OCI-LY3 (cell line): Measurements from ENCODE around the gene KAZN.

Source experiments
- CTCF ChIP-seq: fragments of 200-600, 300-600 bp; sonication (generic); IDR thresholded peaks from 2 replicates; pipeline ENCODE4 v1.5.1; 2014; ENCODE audit warnings: antibody characterized with exemption, low read length, low read depth
- EZH2phosphoT487 ChIP-seq: fragments of 200-600 bp; shearing (Covaris generic); IDR thresholded peaks from 2 replicates; pipeline ENCODE4 v1.6.1; 2018; ENCODE audit warnings: antibody characterized with exemption, mixed run types, low read depth

GRCh38 chr1:14626869-14627607 is 28.6 kb downstream of the KAZN start:
- no peak for TF ChIP-seq CTCF
- TF ChIP-seq EZH2phosphoT487, result no peak
